NCI-H460 (cell line): ENCODE measurements around the gene MSANTD7. TPM values are rescaled to one million over a fixed set of nuclear protein-coding genes. Genes with fewer than 3 reads are reported as not detected.
"Not testable (repeated sequence)": the region's sequence is repeated elsewhere in the genome, so short reads cannot be mapped to it uniquely, and the experiment has no call there.

Source experiments
- DNase-seq: peaks from one replicate; pipeline ENCODE4 v3.0.0-alpha.2; 2016; ENCODE audit warnings: low read depth; ENCODE audit errors: extremely low read depth
- polyA plus RNA-seq: library from polyadenylated mRNA; depleted of rRNA; stranded (reverse); fragments of >200 nt; gene quantifications from 2 replicates; pipeline ENCODE4 v1.2.3, GENCODE V29; 2014; cell fraction: nucleus; rRNA removed
- total RNA-seq: library from RNA; depleted of rRNA; stranded (reverse); fragments of >200 nt; shearing (Covaris generic); gene quantifications from 2 replicates; pipeline ENCODE4 v1.2.3, GENCODE V29; 2014; rRNA removed

MSANTD7 gene
- total RNA-seq = 12.6 and 13.3 TPM in 2 replicates
- polyA plus RNA-seq = 7.4 and 9.9 TPM in 2 replicates

GRCh38 chr10:14837757-14838581 is at the start of gene MSANTD7, which contains the start of the genes CDNF and HSPA14:
MSANTD7 (plus strand) TSS chr10:14838306; CDS start chr10:14842285, 3,979 bp downstream.
CDNF (minus strand) TSS chr10:14838037; CDS start chr10:14837946, 91 bp downstream.
HSPA14 (plus strand) TSS chr10:14838306; CDS start chr10:14838403, 97 bp downstream.
- peak; percentile 97 for DNase-seq

- DNase-seq = no peak
Observed at GRCh38 chr10:14798636-14799035, 39.5 kb upstream of the MSANTD7 start.

DNA sequence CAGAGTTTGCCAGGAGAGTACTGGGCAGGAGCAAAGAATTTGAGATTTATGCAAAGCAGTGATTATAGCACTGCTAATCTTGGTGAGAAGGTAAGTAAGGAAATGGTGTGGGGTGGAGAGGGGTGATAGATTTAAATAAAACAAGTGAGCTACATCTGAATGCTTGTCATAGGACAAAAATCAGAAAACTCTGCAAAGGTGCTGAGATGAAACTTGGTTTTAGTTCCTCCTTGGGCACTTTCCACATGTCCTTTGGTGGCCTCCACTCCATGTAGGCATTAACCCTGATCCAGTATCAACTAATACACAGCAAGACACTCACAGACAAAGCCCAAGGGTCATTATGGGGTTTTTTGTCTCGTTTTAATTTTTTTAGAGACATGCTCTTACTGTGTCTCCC is 37.7 kb upstream of the MSANTD7 start:
- no peak for DNase-seq

- DNase-seq = no peak
Observed at GRCh38 chr10:14801723-14802122, 36.4 kb upstream of the MSANTD7 start.

- no peak for DNase-seq
Observed at GRCh38 chr10:14803827-14804226, 34.3 kb upstream of the MSANTD7 start.

GRCh38 chr10:14806318-14806717 is 31.8 kb upstream of the MSANTD7 start:
- no peak for DNase-seq

- DNase-seq = no peak
Observed at GRCh38 chr10:14810969-14811953, 26.8 kb upstream of the MSANTD7 start.

GRCh38 chr10:14812271-14812670 is 25.8 kb upstream of the MSANTD7 start:
- DNase-seq = no peak

- DNase-seq = no peak
Observed at GRCh38 chr10:14815681-14816080, 22.4 kb upstream of the MSANTD7 start.

DNA sequence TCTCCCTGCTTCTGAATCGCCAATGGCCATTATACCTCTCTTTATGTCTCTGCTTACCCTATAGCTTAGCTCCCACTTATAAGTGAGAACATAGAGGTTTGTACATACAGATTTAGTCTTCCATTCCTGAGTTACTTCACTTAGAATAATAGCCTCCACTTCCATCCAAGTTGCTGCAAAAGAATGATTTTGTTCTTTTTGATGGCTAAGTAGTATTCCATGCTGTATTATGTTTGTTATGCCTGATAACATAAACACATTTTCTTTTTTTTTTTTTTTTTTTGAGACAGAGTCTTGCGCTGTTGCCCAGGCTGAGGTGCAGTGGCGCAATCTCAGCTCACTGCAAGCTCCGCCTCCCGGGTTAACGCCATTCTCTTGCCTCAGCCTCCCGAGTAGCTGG is 21.4 kb upstream of the MSANTD7 start:
- not testable (repeated sequence) for DNase-seq

GRCh38 chr10:14820010-14820774 is 17.9 kb upstream of the MSANTD7 start:
- DNase-seq = peak; percentile 29

- DNase-seq = no peak
Observed at GRCh38 chr10:14820775-14821154, 17.3 kb upstream of the MSANTD7 start.

- no peak for DNase-seq
Observed at GRCh38 chr10:14821635-14822375, 16.3 kb upstream of the MSANTD7 start.

- peak; percentile 53 for DNase-seq
Observed at GRCh38 chr10:14822879-14823755, 15.0 kb upstream of the MSANTD7 start.

DNA sequence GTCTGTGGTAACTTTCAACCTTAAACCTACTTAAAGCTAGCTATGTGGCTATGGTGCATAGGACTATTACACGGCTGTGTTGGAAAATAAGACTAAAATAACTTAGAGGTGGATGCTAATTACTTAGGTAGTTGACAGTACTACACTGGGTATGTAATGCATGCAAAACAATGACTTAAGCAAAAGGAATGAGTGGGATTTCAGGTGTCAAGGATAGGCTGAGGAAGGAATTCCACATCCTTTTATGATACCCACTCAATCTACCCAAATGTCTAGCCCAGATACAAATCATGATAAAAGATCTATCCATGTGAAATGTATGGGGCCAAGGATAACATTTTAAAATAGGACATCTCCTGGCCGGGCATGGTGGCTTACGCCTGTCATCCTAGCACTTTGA is 14.1 kb upstream of the MSANTD7 start:
- DNase-seq = no peak

- no peak for DNase-seq
Observed at GRCh38 chr10:14826076-14826829, 11.9 kb upstream of the MSANTD7 start.

- no peak for DNase-seq
Observed at GRCh38 chr10:14833106-14833505, 5.0 kb upstream of the MSANTD7 start.

- no peak for DNase-seq
Observed at GRCh38 chr10:14836208-14836607, 1.9 kb upstream of the MSANTD7 start.
